Stimulated activated CD4-positive, alpha-beta T cell treated with anti-CD3 and anti-CD28 coated beads, Interleukin-12 subunit alpha, Interleukin-12 subunit beta, amount 100 ng/mL, for 48 hours (primary cell): ENCODE results near the gene PHPT1.
"Not testable (repeated sequence)": the region's sequence is repeated elsewhere in the genome, so short reads cannot be mapped to it uniquely, and the experiment has no call there.

Experiments used
- DNase-seq, 3 donors: peaks; one replicate each; pipeline ENCODE4 v3.0.0-alpha.2; 2020; ENCODE audit warnings: low read depth in 2 of 3, low spot score in 1 of 3

The PHPT1 gene

GRCh38 chr9:136858844-136859757 is 9.9 kb downstream of the PHPT1 start:
- DNase-seq = no peak

GRCh38 chr9:136860529-136860928 is 11.3 kb downstream of the PHPT1 start:
- DNase-seq = no peak

GRCh38 chr9:136860933-136861873 is 12.0 kb downstream of the PHPT1 start:
- DNase-seq = no peak

- DNase-seq = no peak
These were observed 12.8 kb downstream of the PHPT1 start for GRCh38 chr9:136861874-136862457.

GRCh38 chr9:136862849-136863622 is 13.8 kb downstream of the PHPT1 start:
- DNase-seq = no peak

- no peak for DNase-seq
These were observed 14.5 kb downstream of the PHPT1 start for GRCh38 chr9:136863623-136864273.

GRCh38 chr9:136865041-136865767 is 16.0 kb downstream of the PHPT1 start:
- no peak for DNase-seq

- DNase-seq = no peak
These were observed 16.5 kb downstream of the PHPT1 start for GRCh38 chr9:136865768-136866103.

- not testable (repeated sequence) for DNase-seq
These were observed 17.8 kb downstream of the PHPT1 start for GRCh38 chr9:136866898-136867421.

GRCh38 chr9:136867480-136867879 is 18.3 kb downstream of the PHPT1 start:
- no peak for DNase-seq

GRCh38 chr9:136867917-136868316 is 18.7 kb downstream of the PHPT1 start:
- no peak for DNase-seq

- DNase-seq = no peak
These were observed 19.4 kb downstream of the PHPT1 start for GRCh38 chr9:136868644-136869043.

- DNase-seq = not testable (repeated sequence)
These were observed 20.4 kb downstream of the PHPT1 start for GRCh38 chr9:136869611-136870010.

GRCh38 chr9:136875155-136875554 is 25.9 kb downstream of the PHPT1 start:
- DNase-seq = no peak

- no peak for DNase-seq
These were observed 27.3 kb downstream of the PHPT1 start for GRCh38 chr9:136876476-136876875.

- DNase-seq = no peak
These were observed 31.4 kb downstream of the PHPT1 start for GRCh38 chr9:136880651-136881050.

GRCh38 chr9:136881691-136882108 is 32.5 kb downstream of the PHPT1 start:
- peak; percentile 37 to 59 (median 55) for DNase-seq

- peak; percentile 80 to 92 (median 90) for DNase-seq
These were observed 33.1 kb downstream of the PHPT1 start for GRCh38 chr9:136882109-136882946.
